Activated naive CD4-positive, alpha-beta T cell treated with anti-CD3 and anti-CD28 coated beads, Interleukin-2, amount 50 U/mL, for 24 hours (primary cell): ENCODE measurements around the gene IGSF21.

ENCODE experiments used
- H3K27ac Mint-ChIP-seq: one replicate; pipeline ENCODE4 v1.8.0; 2021; ENCODE audit warnings: mild to moderate bottlenecking, mixed read lengths
- H3K27me3 Mint-ChIP-seq: one replicate; pipeline ENCODE4 v1.8.0; 2021; ENCODE audit warnings: mixed read lengths
- H3K36me3 Mint-ChIP-seq: one replicate; pipeline ENCODE4 v1.8.0; 2021; ENCODE audit warnings: mixed read lengths
- H3K4me1 Mint-ChIP-seq: one replicate; pipeline ENCODE4 v1.8.0; 2021; ENCODE audit warnings: mixed read lengths
- H3K4me3 Mint-ChIP-seq: one replicate; pipeline ENCODE4 v1.8.0; 2021; ENCODE audit warnings: mild to moderate bottlenecking, mixed read lengths
- H3K9me3 Mint-ChIP-seq: one replicate; pipeline ENCODE4 v1.8.0; 2021; ENCODE audit warnings: mixed read lengths

IGSF21 gene

GRCh38 chr1:18123467-18123992, 15.9 kb downstream of the IGSF21 start:
- H3K36me3 Mint-ChIP-seq, result no peaks in the 10 kb centered on the region
- peaks cover 5% of the 10 kb centered on the region for H3K27me3 Mint-ChIP-seq
- H3K9me3 Mint-ChIP-seq, result no peaks in the 10 kb centered on the region
- H3K4me3 Mint-ChIP-seq, result no peak overlapping the region
- H3K27ac Mint-ChIP-seq, result no peak overlapping the region
- H3K4me1 Mint-ChIP-seq, result no peaks in the 10 kb centered on the region

DNA sequence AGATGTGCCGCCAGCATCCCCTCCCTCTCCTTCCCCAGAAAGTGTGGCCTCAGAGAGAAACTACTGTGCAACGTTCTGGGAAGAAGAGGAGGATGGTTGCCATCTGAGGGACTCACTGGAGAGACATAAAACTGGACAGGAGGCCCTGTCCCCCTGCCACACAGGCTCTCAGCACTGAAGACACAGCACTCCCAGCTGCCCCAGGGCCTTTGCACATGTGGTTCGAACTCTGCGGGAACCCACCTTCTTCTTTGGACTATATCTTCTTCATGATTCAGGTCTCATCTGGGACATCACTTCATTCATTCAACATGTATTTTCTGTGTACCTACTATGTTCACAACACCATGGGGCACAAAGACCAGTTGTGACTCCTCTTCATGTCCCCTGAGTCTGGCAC, 17.4 kb downstream of the IGSF21 start:
- H3K27ac Mint-ChIP-seq, result no peak overlapping the region
- H3K36me3 Mint-ChIP-seq, result no peaks in the 10 kb centered on the region
- H3K27me3 Mint-ChIP-seq, result peaks cover 6% of the 10 kb centered on the region
- no peaks in the 10 kb centered on the region for H3K4me1 Mint-ChIP-seq
- H3K9me3 Mint-ChIP-seq, result no peaks in the 10 kb centered on the region
- H3K4me3 Mint-ChIP-seq, result no peak overlapping the region

DNA sequence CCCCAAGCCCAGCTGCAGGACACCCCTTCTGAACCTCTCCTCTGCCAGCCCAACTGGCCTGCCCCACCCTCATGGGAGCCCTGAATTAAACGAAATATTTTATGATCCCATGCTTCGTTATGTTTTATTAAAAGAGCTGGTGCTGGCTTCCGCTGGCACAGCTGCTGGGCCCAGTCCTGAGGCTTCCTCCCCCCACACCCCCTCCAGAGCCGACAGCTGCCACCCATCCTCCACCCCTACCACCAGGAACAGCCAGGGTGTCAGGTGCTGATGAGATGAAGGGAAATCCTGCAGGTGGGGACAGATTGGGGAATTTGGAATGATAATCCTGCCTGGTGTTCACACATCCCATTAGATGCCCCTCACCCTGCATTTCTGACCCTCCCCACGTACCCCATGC, 19.0 kb downstream of the IGSF21 start:
- H3K4me3 Mint-ChIP-seq, result no peak overlapping the region
- peaks cover 2% of the 10 kb centered on the region for H3K27me3 Mint-ChIP-seq
- H3K36me3 Mint-ChIP-seq, result no peaks in the 10 kb centered on the region
- H3K4me1 Mint-ChIP-seq, result no peaks in the 10 kb centered on the region
- H3K9me3 Mint-ChIP-seq, result no peaks in the 10 kb centered on the region
- no peak overlapping the region for H3K27ac Mint-ChIP-seq

DNA sequence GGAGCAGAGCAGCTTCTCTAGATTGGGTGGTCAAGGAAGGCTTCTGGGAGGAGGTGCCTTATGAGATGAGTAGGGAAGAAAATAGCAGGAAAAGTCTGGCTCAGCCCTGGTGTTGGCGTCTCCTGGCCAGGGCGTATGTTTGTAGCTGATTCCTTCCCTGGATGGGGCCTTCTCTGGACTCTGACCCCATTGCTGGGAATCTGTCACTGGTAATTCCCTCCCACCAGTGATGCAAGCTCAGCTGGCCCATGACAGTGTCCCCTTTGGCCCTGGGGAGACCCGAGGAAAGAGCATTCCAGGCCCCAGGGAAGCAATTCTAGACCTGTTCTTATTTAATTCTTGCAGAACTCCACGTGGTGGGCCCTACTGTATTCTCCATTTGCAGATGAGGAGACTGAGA, 20.7 kb downstream of the IGSF21 start:
- Mint-ChIP-seq H3K9me3 (no peaks in the 10 kb centered on the region), H3K27me3 (peaks cover 3% of the 10 kb centered on the region), H3K27ac (no peak overlapping the region), H3K4me1 (no peaks in the 10 kb centered on the region), H3K4me3 (no peak overlapping the region), H3K36me3 (no peaks in the 10 kb centered on the region)

DNA sequence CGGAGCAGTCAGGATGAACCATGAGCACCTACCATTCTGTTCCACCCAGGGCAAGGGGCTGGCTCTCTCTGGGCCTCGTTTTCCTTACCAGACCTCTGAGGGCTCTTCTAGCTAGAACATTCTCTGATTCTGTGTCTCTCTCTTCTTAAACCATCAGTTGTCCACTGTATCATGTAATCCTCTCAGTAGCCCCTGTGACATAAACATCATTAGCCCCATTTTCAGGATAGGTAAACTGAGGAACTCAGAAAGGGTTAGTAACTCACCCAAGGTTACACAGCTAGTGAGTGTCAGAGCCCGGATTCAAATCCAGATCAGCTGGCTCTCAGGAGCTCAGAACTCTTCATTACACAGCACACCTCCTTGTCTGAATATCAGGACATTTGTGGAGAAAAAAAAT, 22.8 kb downstream of the IGSF21 start:
- no peaks in the 10 kb centered on the region for H3K9me3 Mint-ChIP-seq
- no peak overlapping the region for H3K27ac Mint-ChIP-seq
- H3K4me3 Mint-ChIP-seq, result no peak overlapping the region
- no peaks in the 10 kb centered on the region for H3K36me3 Mint-ChIP-seq
- peaks cover 7% of the 10 kb centered on the region for H3K27me3 Mint-ChIP-seq
- H3K4me1 Mint-ChIP-seq, result no peaks in the 10 kb centered on the region

DNA sequence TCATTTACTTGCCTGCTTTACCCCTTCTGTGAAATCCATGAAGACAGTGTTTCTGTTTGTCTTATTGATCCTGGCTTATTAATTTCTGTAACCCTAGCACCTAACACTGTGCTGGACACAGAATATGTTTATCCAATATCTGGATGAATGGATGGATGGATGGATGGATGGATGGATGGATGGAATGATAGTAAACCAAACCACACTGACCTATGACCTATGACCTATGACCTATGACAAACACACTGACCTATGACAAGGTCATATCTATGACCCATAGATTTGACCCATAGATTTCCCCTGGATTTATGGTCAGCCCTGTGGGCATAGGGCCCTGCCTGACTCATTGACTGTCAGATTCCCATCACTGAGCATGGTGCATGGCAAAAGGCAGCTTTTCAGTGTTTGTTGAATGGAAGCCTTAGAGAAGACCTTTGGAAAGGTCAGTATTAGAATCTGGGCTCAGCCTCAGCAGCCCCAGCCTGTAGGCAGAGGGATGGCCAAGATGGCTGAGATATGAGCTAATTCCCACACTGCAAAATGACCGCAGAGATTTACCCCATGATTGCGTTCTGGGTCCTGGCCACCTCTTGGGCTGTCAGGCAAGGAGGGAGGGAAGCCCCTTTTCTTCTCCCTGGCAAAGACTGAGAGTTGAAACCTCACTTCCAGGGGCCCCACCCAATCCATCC, 24.6 kb downstream of the IGSF21 start:
- H3K4me1 Mint-ChIP-seq, result no peaks in the 10 kb centered on the region
- peaks cover 11% of the 10 kb centered on the region for H3K27me3 Mint-ChIP-seq
- H3K36me3 Mint-ChIP-seq, result no peaks in the 10 kb centered on the region
- H3K27ac Mint-ChIP-seq, result no peak overlapping the region
- H3K9me3 Mint-ChIP-seq, result no peaks in the 10 kb centered on the region
- H3K4me3 Mint-ChIP-seq, result no peak overlapping the region

DNA sequence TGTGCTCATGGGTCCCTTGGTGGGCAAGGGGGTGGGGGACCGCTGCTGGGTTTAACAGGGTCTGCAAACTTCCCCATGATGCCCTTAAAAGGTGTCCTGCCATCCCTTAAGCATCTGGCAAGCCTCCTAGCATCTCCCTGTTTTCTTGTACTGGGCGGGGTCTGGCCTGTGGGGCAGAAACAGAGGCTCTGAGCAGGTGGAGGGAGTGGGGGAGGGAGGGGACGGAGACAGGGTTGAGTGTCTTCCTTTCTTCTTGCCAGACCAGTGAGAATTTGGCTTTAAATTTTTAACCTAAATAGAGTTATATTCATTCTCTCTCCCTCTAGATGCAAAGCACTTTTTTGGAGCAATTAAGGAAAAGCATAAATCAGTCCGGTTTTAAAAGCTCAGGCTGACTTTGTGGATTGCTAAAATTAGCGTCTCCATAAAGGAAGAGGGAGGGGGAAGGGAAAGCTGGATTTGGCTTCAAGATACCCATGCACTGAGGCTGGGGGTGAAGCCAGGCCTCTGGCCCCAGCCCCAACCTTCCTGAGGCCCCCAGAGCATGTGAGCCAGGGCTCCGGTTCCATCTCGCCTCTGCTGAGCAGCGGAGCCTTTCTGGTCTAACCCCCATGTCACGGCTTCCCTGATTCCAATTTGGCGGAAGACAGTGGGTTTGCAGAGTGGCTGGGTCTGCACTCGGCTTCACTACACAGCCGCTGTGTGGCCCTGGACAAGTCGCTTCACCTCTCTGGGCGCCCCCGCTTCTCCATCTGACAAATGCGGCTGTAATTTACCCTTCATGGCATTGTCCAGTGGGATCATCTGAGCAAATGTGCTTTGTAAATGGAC, 25.3 kb downstream of the IGSF21 start:
- Mint-ChIP-seq H3K9me3 (no peaks in the 10 kb centered on the region), H3K36me3 (no peaks in the 10 kb centered on the region), H3K4me3 (no peak overlapping the region), H3K27ac (no peak overlapping the region), H3K27me3 (peaks cover 11% of the 10 kb centered on the region), H3K4me1 (no peaks in the 10 kb centered on the region)

- Mint-ChIP-seq H3K27me3 (peaks cover 9% of the 10 kb centered on the region), H3K4me3 (no peak overlapping the region), H3K36me3 (no peaks in the 10 kb centered on the region), H3K9me3 (no peaks in the 10 kb centered on the region), H3K4me1 (no peaks in the 10 kb centered on the region), H3K27ac (no peak overlapping the region)
These were observed 26.9 kb downstream of the IGSF21 start for GRCh38 chr1:18134324-18135046.

DNA sequence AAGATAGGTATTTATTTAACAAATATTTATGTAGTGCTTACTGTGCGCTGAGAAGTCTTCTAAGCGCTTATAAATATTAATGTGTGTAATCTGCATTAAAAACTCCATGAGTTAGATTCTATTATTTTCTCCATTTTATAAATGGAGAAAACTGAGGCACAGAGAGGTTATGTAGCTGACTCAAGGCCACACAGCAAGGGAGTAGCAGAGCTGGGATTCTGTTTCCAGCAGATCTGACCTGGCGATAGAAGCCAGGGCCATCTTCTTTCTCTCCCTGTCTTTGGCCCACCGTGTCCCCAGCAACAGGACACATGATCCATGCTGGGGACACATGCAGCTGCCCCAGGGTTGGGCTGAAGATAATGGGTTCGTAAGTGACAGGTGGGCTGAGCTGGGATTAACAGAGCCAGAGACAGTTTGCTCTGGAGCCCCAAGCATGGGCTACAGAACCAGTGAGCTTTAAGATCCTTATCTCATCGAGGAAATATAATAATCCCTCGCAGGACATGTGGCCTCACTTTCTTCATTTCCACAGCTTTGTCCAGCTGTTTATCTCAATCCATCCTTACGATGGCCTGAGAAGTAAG, 30.3 kb downstream of the IGSF21 start:
- H3K36me3 Mint-ChIP-seq, result no peaks in the 10 kb centered on the region
- no peak overlapping the region for H3K4me3 Mint-ChIP-seq
- no peaks in the 10 kb centered on the region for H3K9me3 Mint-ChIP-seq
- H3K27me3 Mint-ChIP-seq, result peaks cover 9% of the 10 kb centered on the region
- H3K27ac Mint-ChIP-seq, result no peak overlapping the region
- no peaks in the 10 kb centered on the region for H3K4me1 Mint-ChIP-seq

- Mint-ChIP-seq H3K36me3 (no peaks in the 10 kb centered on the region), H3K27me3 (peaks cover 6% of the 10 kb centered on the region), H3K27ac (no peak overlapping the region), H3K4me3 (no peak overlapping the region), H3K9me3 (no peaks in the 10 kb centered on the region), H3K4me1 (no peaks in the 10 kb centered on the region)
These were observed 31.8 kb downstream of the IGSF21 start for GRCh38 chr1:18139198-18139981.

DNA sequence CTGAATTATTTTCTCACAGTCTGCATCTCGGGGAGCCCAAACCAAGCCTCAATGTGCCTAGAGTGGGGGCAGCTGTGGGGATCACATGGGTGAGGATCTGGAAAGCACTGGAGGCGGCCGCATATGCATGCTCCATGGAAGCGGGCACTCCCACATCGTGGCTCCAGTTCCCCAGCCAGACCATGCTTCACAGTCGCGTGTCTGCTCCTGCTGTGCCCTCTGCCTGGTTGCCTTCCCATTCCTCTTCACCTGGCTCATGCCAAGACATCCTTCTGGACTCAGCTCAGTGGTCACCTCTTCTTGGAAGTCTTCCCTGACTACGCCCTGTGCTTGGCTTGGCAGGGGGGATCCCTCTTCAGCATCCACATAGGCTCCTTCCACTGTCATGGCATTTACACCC, 32.8 kb downstream of the IGSF21 start:
- no peaks in the 10 kb centered on the region for H3K9me3 Mint-ChIP-seq
- H3K27ac Mint-ChIP-seq, result no peak overlapping the region
- H3K4me1 Mint-ChIP-seq, result no peaks in the 10 kb centered on the region
- H3K4me3 Mint-ChIP-seq, result no peak overlapping the region
- peaks cover 6% of the 10 kb centered on the region for H3K27me3 Mint-ChIP-seq
- no peaks in the 10 kb centered on the region for H3K36me3 Mint-ChIP-seq

DNA sequence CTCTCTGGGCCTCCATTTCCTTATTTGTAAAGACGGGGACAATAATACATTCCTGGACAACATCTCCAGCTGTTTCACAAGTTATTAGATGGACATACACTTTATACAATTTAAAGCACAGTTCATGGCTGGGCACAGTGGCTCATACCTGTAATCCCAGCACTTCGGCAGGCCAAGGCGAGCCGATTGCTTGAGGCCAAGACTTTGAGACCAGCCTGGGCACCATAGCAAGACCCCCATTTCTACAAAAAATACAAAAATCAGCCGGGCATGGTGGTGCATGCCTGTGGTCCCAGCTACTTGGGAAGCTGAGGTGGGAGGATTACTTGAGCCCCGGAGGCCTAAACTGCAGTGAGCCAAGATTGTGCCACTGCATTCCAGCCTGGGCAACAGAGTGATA, 34.1 kb downstream of the IGSF21 start:
- peaks cover 6% of the 10 kb centered on the region for H3K27me3 Mint-ChIP-seq
- no peak overlapping the region for H3K4me3 Mint-ChIP-seq
- no peaks in the 10 kb centered on the region for H3K9me3 Mint-ChIP-seq
- no peaks in the 10 kb centered on the region for H3K4me1 Mint-ChIP-seq
- no peaks in the 10 kb centered on the region for H3K36me3 Mint-ChIP-seq
- no peak overlapping the region for H3K27ac Mint-ChIP-seq

DNA sequence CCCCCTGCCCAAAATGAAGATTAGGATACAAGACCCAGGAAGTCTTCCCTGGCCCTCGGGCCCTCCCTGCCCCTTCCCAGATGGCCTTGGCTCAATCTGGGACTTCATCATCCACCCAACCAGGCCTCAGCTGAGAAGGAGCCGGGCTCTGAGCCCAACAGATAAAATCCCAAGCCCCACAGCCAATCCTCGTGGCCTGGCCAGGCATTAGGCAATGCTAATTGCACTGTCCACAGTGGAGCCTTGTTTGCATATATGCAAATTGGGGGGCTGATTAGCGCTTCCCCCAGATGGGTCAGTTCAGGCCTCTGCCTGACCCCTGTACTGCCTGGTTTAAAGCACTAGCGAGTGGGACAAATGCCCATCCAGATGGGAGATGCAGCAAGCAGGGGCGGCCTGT, 34.9 kb downstream of the IGSF21 start:
- no peaks in the 10 kb centered on the region for H3K9me3 Mint-ChIP-seq
- peaks cover 3% of the 10 kb centered on the region for H3K27me3 Mint-ChIP-seq
- no peak overlapping the region for H3K4me3 Mint-ChIP-seq
- H3K36me3 Mint-ChIP-seq, result no peaks in the 10 kb centered on the region
- no peak overlapping the region for H3K27ac Mint-ChIP-seq
- no peaks in the 10 kb centered on the region for H3K4me1 Mint-ChIP-seq

DNA sequence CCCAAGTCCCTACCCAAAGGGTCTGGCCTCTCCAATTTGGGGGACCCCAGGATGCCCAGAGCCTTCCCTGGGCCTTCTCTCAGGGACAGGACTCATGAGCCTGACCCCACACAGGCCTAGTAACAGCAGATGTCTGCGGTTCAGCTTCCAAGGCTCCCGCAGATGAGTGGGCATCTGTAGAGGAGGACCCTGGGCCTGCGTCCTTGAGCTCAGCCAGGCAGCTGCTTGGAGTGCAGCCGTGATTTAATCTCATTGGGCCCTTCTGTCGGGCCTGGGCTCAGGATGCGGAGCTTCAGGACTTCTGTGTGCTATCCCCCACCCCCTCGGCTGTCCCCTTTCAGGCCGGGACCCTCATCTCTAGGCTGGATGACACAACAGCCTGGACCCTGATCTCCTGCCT, 35.4 kb downstream of the IGSF21 start:
- no peaks in the 10 kb centered on the region for H3K4me1 Mint-ChIP-seq
- no peak overlapping the region for H3K4me3 Mint-ChIP-seq
- no peaks in the 10 kb centered on the region for H3K36me3 Mint-ChIP-seq
- H3K9me3 Mint-ChIP-seq, result no peaks in the 10 kb centered on the region
- H3K27me3 Mint-ChIP-seq, result peaks cover 3% of the 10 kb centered on the region
- H3K27ac Mint-ChIP-seq, result no peak overlapping the region

- H3K4me1 Mint-ChIP-seq, result no peaks in the 10 kb centered on the region
- H3K9me3 Mint-ChIP-seq, result no peaks in the 10 kb centered on the region
- H3K4me3 Mint-ChIP-seq, result no peak overlapping the region
- H3K36me3 Mint-ChIP-seq, result no peaks in the 10 kb centered on the region
- H3K27me3 Mint-ChIP-seq, result peaks cover 3% of the 10 kb centered on the region
- H3K27ac Mint-ChIP-seq, result no peak overlapping the region
These were observed 36.5 kb downstream of the IGSF21 start for GRCh38 chr1:18144062-18144461.
